HEK293T (cell line): ENCODE results near the gene ZNF226.
"Not testable (repeated sequence)": the region's sequence is repeated elsewhere in the genome, so short reads cannot be mapped to it uniquely, and the experiment has no call there.

ENCODE experiments used
- CTCF ChIA-PET: fragments of 350-600 bp; formaldehyde crosslinking; extraction: SDS; loops from one replicate; lab custom pipeline; 2021; ENCODE audit warnings: antibody characterized with exemption, inconsistent platforms; lab: Yijun Ruan, JAX
- POLR2A ChIA-PET: fragments of 350-600 bp; formaldehyde crosslinking; extraction: SDS; loops from one replicate; lab custom pipeline; 2020; ENCODE audit warnings: antibody characterized with exemption, inconsistent platforms; lab: Yijun Ruan, JAX
- DNase-seq: peaks from one replicate; pipeline ENCODE4 v3.0.0; 2012; ENCODE audit warnings: mixed read lengths; ENCODE audit errors: extremely low spot score
- ARNT ChIP-seq: fragments of 450-650 bp; IDR thresholded peaks from 2 replicates; pipeline ENCODE4 v1.6.1; 2017; ENCODE audit warnings: mild to moderate bottlenecking
- BHLHE40 ChIP-seq: fragments of 450-650 bp; IDR thresholded peaks from 2 replicates; pipeline ENCODE4 v1.6.1; 2016; ENCODE audit warnings: mild to moderate bottlenecking, moderate library complexity, borderline replicate concordance
- CTBP1 ChIP-seq: fragments of 450-650 bp; IDR thresholded peaks from 2 replicates; pipeline ENCODE4 v1.6.1; 2016; ENCODE audit warnings: borderline replicate concordance
- ELF4 ChIP-seq: fragments of 450-650 bp; IDR thresholded peaks from 2 replicates; pipeline ENCODE4 v1.6.1; 2017; ENCODE audit warnings: antibody characterized with exemption
- FOXA1 ChIP-seq: fragments of 450-650 bp; IDR thresholded peaks from 2 replicates; pipeline ENCODE4 v1.6.1; 2016; ENCODE audit warnings: mild to moderate bottlenecking
- FOXK2 ChIP-seq: fragments of 450-650 bp; IDR thresholded peaks from 2 replicates; pipeline ENCODE4 v1.6.1; 2016; ENCODE audit warnings: mild to moderate bottlenecking
- FOXM1 ChIP-seq: fragments of 450-650 bp; IDR thresholded peaks from 2 replicates; pipeline ENCODE4 v1.6.1; 2017; ENCODE audit warnings: mild to moderate bottlenecking, borderline replicate concordance
- HDGF ChIP-seq: fragments of 450-650 bp; IDR thresholded peaks from 2 replicates; pipeline ENCODE4 v1.6.1; 2017; ENCODE audit warnings: antibody characterized with exemption, borderline replicate concordance
- L3MBTL2 ChIP-seq: fragments of 450-650 bp; conservative IDR thresholded peaks from 2 replicates; pipeline ENCODE4 v1.6.1; 2016; ENCODE audit warnings: mild to moderate bottlenecking
- LEF1 ChIP-seq: fragments of 450-650 bp; IDR thresholded peaks from 2 replicates; pipeline ENCODE4 v1.6.1; 2017; ENCODE audit warnings: mild to moderate bottlenecking, borderline replicate concordance
- NFRKB ChIP-seq: fragments of 450-650 bp; IDR thresholded peaks from 2 replicates; pipeline ENCODE4 v1.6.1; 2016; ENCODE audit warnings: mild to moderate bottlenecking, moderate library complexity
- PKNOX1 ChIP-seq: fragments of 450-650 bp; IDR thresholded peaks from 2 replicates; pipeline ENCODE4 v1.6.1; 2016
- SP1 ChIP-seq: fragments of 450-650 bp; IDR thresholded peaks from 2 replicates; pipeline ENCODE4 v1.6.1; 2017
- SUZ12 ChIP-seq: fragments of 450-650 bp; IDR thresholded peaks from 2 replicates; pipeline ENCODE4 v1.6.1; 2016; ENCODE audit warnings: mild to moderate bottlenecking
- TARDBP ChIP-seq: fragments of 450-650 bp; IDR thresholded peaks from 2 replicates; pipeline ENCODE4 v1.6.1; 2016
- ZNF384 ChIP-seq: fragments of 450-650 bp; IDR thresholded peaks from 2 replicates; pipeline ENCODE4 v1.6.1; 2016

Gene ZNF226

GRCh38 chr19:44149776-44150175, 15.1 kb upstream of the ZNF226 start:
- no peak for DNase-seq
- TF ChIP-seq ZNF384 = no peak
- TF ChIP-seq FOXK2 = no peak
- TF ChIP-seq HDGF = no peak
- TF ChIP-seq LEF1 = no peak
- no peak for TF ChIP-seq ARNT
- TF ChIP-seq ELF4 = no peak
- TF ChIP-seq FOXM1 = no peak
- no peak for TF ChIP-seq TARDBP
- TF ChIP-seq CTBP1 = no peak
- TF ChIP-seq SUZ12 = no peak
- TF ChIP-seq FOXA1 = no peak
- no peak for TF ChIP-seq SP1
- no peak for TF ChIP-seq BHLHE40
- no peak for TF ChIP-seq L3MBTL2
- TF ChIP-seq NFRKB = no peak
- TF ChIP-seq PKNOX1 = no peak
- POLR2A ChIA-PET = no interaction called here
- CTCF ChIA-PET = no interaction called here

GRCh38 chr19:44151491-44151890, 13.4 kb upstream of the ZNF226 start:
- ChIA-PET CTCF (interaction anchor here (0.6 to 0.7 kb wide), 2 partner anchors 196 to 503 kb away, joined by 3 to 4 read pairs; no protein-coding TSS in a partner anchor), POLR2A (no interaction called here)
- TF ChIP-seq SUZ12 = no peak
- TF ChIP-seq TARDBP = no peak
- no peak for TF ChIP-seq ARNT
- DNase-seq = no peak

- TF ChIP-seq FOXK2 (no peak), ELF4 (no peak)
- no peak for DNase-seq
- POLR2A ChIA-PET = no interaction called here
- CTCF ChIA-PET = no interaction called here
These were observed 8.4 kb upstream of the ZNF226 start for GRCh38 chr19:44156475-44156874.

- TF ChIP-seq SP1 (no peak), NFRKB (no peak), L3MBTL2 (no peak), ARNT (no peak), TARDBP (no peak), HDGF (no peak)
- ChIA-PET CTCF (no interaction called here), POLR2A (interaction anchor here (1.2 to 1.8 kb wide), 2 partner anchors 71 to 142 kb away, joined by 4 read pairs; partner anchors contain the start of gene ZNF235)
- DNase-seq = no peak
These were observed 1.1 kb upstream of the ZNF226 start for GRCh38 chr19:44163789-44164188.

GRCh38 chr19:44164327-44164672, 600 bp upstream of the ZNF226 start:
- POLR2A ChIA-PET = interaction anchor here (1.0 to 2.5 kb wide), 8 partner anchors 43 to 336 kb away, joined by 4 to 10 read pairs (median 8); partner anchors contain the start of genes ZNF180, ZNF221, ZNF224 and ZNF225
- DNase-seq = no peak
- CTCF ChIA-PET = no interaction called here
- TF ChIP-seq PKNOX1 (no peak), BHLHE40 (no peak), SUZ12 (no peak), NFRKB (no peak), L3MBTL2 (no peak; the same call in 1 of the 2 replicates), HDGF (no peak), TARDBP (no peak), SP1 (no peak), FOXM1 (no peak), FOXA1 (no peak), CTBP1 (no peak), FOXK2 (no peak), ELF4 (no peak), ARNT (no peak), LEF1 (no peak)

- DNase-seq = not testable (repeated sequence)
These were observed 5.8 kb downstream of the ZNF226 start for GRCh38 chr19:44170660-44171059.

GRCh38 chr19:44176590-44176989, 11.7 kb downstream of the ZNF226 start:
- no peak for DNase-seq
- no peak for TF ChIP-seq ELF4
- TF ChIP-seq FOXK2 = no peak
- no peak for TF ChIP-seq LEF1
- TF ChIP-seq PKNOX1 = no peak
- TF ChIP-seq SUZ12 = no peak
- no peak for TF ChIP-seq BHLHE40
- no peak for TF ChIP-seq L3MBTL2
- no peak for TF ChIP-seq FOXM1
- TF ChIP-seq ZNF384 = no peak
- no peak for TF ChIP-seq NFRKB
- TF ChIP-seq FOXA1 = no peak
- TF ChIP-seq SP1 = no peak
- no peak for TF ChIP-seq TARDBP
- TF ChIP-seq HDGF = no peak
- TF ChIP-seq CTBP1 = no peak
- no peak for TF ChIP-seq ARNT
- CTCF ChIA-PET = no interaction called here
- POLR2A ChIA-PET = no interaction called here

More at GRCh38 chr19:44170660-44171059, 5.8 kb downstream of the ZNF226 start:
- CTCF ChIA-PET, POLR2A ChIA-PET: not testable (repeated sequence)
